Body of pancreas (tissue), 4 donors: ENCODE measurements around the gene NCAM1.

Experiments used
- POLR2A ChIP-seq, 3 donors: fragments of 450-650 bp; IDR thresholded peaks; one replicate each; pipeline ENCODE4 v1.6.1; 2016; ENCODE audit warnings: antibody characterized with exemption in 3 of 3, mild to moderate bottlenecking in 2 of 3
- TF ChIP-seq, protein P1 (sequence below), 7 experiments: fragments of 450-650 bp in 4 of 7; fragments of 200-600 bp in 3 of 7; sonication (generic) in 3 of 7; IDR thresholded peaks; one replicate each; pipeline ENCODE4 v1.5.1; 2016 to 2019; ENCODE audit warnings: antibody characterized with exemption in 7 of 7

- TF ChIP-seq POLR2A (IDR thresholded peaks at IDR 0.05): no peak
- TF ChIP-seq, protein P1, sequence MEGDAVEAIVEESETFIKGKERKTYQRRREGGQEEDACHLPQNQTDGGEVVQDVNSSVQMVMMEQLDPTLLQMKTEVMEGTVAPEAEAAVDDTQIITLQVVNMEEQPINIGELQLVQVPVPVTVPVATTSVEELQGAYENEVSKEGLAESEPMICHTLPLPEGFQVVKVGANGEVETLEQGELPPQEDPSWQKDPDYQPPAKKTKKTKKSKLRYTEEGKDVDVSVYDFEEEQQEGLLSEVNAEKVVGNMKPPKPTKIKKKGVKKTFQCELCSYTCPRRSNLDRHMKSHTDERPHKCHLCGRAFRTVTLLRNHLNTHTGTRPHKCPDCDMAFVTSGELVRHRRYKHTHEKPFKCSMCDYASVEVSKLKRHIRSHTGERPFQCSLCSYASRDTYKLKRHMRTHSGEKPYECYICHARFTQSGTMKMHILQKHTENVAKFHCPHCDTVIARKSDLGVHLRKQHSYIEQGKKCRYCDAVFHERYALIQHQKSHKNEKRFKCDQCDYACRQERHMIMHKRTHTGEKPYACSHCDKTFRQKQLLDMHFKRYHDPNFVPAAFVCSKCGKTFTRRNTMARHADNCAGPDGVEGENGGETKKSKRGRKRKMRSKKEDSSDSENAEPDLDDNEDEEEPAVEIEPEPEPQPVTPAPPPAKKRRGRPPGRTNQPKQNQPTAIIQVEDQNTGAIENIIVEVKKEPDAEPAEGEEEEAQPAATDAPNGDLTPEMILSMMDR (IDR thresholded peaks at IDR 0.05): no peak
Observed at GRCh38 chr11:113255741-113256140, 294.5 kb downstream of the NCAM1 start.
